ENCODE data around the gene LHFPL6. TPM values are rescaled to one million over a fixed set of nuclear protein-coding genes. Genes with fewer than 3 reads are reported as not detected.

The LHFPL6 gene
- total RNA-seq (2021) (2.5 and 3.1 TPM in 2 replicates), Bru-seq, nascent RNA (percentile 40 among the genes with signal in this experiment), BruChase-seq, experiment 1, labeled RNA remaining after a 2-hour chase (percentile 39 among the genes with signal in this experiment), BruChase-seq, experiment 2, labeled RNA remaining after a 6-hour chase (percentile 32 among the genes with signal in this experiment)
- long read RNA-seq, partial matches to known transcripts: 0 of 1 reads
- long read RNA-seq, other reads (novel, unspliced or antisense): 1 of 1 reads

- Histone ChIP-seq H3K27me3 (ENCODE audit: insufficient read depth, low read depth) (no peaks in the 10 kb centered on the region), H3K36me3 (ENCODE audit: low read depth) (no peaks in the 10 kb centered on the region), H2AFZ (peak within 1 kb of the TSS; percentile 100), H3K4me1 (replicated peaks; ENCODE audit: insufficient read depth) (peaks cover 6% of the 10 kb centered on the region; the same call in 1 of the 2 replicates), H3K4me2 (peak within 1 kb of the TSS; percentile 94), H4K20me1 (ENCODE audit: insufficient read depth) (no peaks in the 10 kb centered on the region), H3K27ac (no peak within 1 kb of the TSS), H3K9me2 (ENCODE audit: insufficient read depth) (no peaks in the 10 kb centered on the region), H3K79me2 (ENCODE audit: low read depth) (no peaks in the 10 kb centered on the region), H3K4me3 (peak within 1 kb of the TSS; percentile 70), H3K9me3 (ENCODE audit: insufficient read depth, low read depth) (no peaks in the 10 kb centered on the region), H3F3A (ENCODE audit: insufficient read depth, low read depth) (no peaks in the 10 kb centered on the region)
- CTCF ChIA-PET: interaction anchor here (0.6 to 1.3 kb wide), 3 partner anchors 14 to 329 kb away, joined by 3 to 4 read pairs (median 3); no protein-coding TSS in a partner anchor
- intact Hi-C loops (cut with micrococcal nuclease; ENCODE audit: unreplicated experiment): loop anchor here (2.0 to 5.0 kb wide), 2 partner anchors 328 to 565 kb away; partner anchors contain the start of genes NHLRC3 and PROSER1
- TF ChIP-seq EZH2 (IDR thresholded peaks at IDR 0.05; ENCODE audit: low read depth) (no peak), CTCF (conservative IDR thresholded peaks at IDR 0.05) (peak; percentile 54; the same call in 1 of the 2 replicates)
- POLR2A ChIA-PET (ENCODE audit: unreplicated experiment): no interaction called here
- no TSS peak for BruUV-seq (replicated peaks)
- peak; percentile 40 to 67 for DNase-seq
These were observed at the start of gene LHFPL6 for GRCh38 chr13:39602614-39603366. LHFPL6 (minus strand) TSS chr13:39603193.

- intact Hi-C loops (cut with micrococcal nuclease; ENCODE audit: unreplicated experiment): no loop called here
- Histone ChIP-seq H3K79me2 (ENCODE audit: low read depth) (no peaks in the 10 kb centered on the region), H3K4me3 (no peak overlapping the region), H2AFZ (no peak overlapping the region), H3F3A (ENCODE audit: insufficient read depth, low read depth) (no peaks in the 10 kb centered on the region), H3K4me1 (replicated peaks; ENCODE audit: insufficient read depth) (no peaks in the 10 kb centered on the region), H3K9me2 (ENCODE audit: insufficient read depth) (no peaks in the 10 kb centered on the region), H4K20me1 (ENCODE audit: insufficient read depth) (no peaks in the 10 kb centered on the region), H3K36me3 (ENCODE audit: low read depth) (no peaks in the 10 kb centered on the region), H3K27me3 (ENCODE audit: insufficient read depth, low read depth) (no peaks in the 10 kb centered on the region), H3K4me2 (no peak overlapping the region), H3K9me3 (ENCODE audit: insufficient read depth, low read depth) (no peaks in the 10 kb centered on the region), H3K27ac (no peak overlapping the region)
- TF ChIP-seq EZH2 (IDR thresholded peaks at IDR 0.05; ENCODE audit: low read depth): no peak
- TF ChIP-seq CTCF (conservative IDR thresholded peaks at IDR 0.05): no peak
- no peak for DNase-seq
- ChIA-PET CTCF (no interaction called here), POLR2A (ENCODE audit: unreplicated experiment) (no interaction called here)
- BruUV-seq (replicated peaks): no TSS peak
These were observed 43.1 kb upstream of the LHFPL6 start for GRCh38 chr13:39646122-39646521.

GRCh38 chr13:39641645-39642044 lies 38.7 kb upstream of the LHFPL6 start:
- Histone ChIP-seq H3K79me2 (ENCODE audit: low read depth) (no peaks in the 10 kb centered on the region), H2AFZ (no peak overlapping the region), H3K27me3 (ENCODE audit: insufficient read depth, low read depth) (no peaks in the 10 kb centered on the region), H3K4me3 (no peak overlapping the region), H3K36me3 (ENCODE audit: low read depth) (no peaks in the 10 kb centered on the region), H3K4me1 (replicated peaks; ENCODE audit: insufficient read depth) (no peaks in the 10 kb centered on the region), H3K27ac (no peak overlapping the region), H3K9me3 (ENCODE audit: insufficient read depth, low read depth) (no peaks in the 10 kb centered on the region), H3K9me2 (ENCODE audit: insufficient read depth) (no peaks in the 10 kb centered on the region), H3F3A (ENCODE audit: insufficient read depth, low read depth) (no peaks in the 10 kb centered on the region), H4K20me1 (ENCODE audit: insufficient read depth) (no peaks in the 10 kb centered on the region), H3K4me2 (no peak overlapping the region)
- BruUV-seq (replicated peaks): no TSS peak
- DNase-seq: no peak
- ChIA-PET POLR2A (ENCODE audit: unreplicated experiment) (no interaction called here), CTCF (no interaction called here)
- TF ChIP-seq EZH2 (IDR thresholded peaks at IDR 0.05; ENCODE audit: low read depth) (no peak), CTCF (conservative IDR thresholded peaks at IDR 0.05) (no peak)
- intact Hi-C loops (cut with micrococcal nuclease; ENCODE audit: unreplicated experiment): no loop called here

Data from PC-9 (cell line).